Sciatic nerve (tissue), 2 donors: Measurements from ENCODE around the gene PLAC1. TPM values are rescaled to one million over a fixed set of nuclear protein-coding genes. Genes with fewer than 3 reads are reported as not detected.

Experiments
- ATAC-seq: fragments of 200-7000 bp; cut with Tn5 transposase; one replicate; pipeline ENCODE4 v1.9.1; 2020; ENCODE audit warnings: mild to moderate bottlenecking, moderate library complexity
- DNase-seq: peaks from one replicate; pipeline ENCODE4 v3.0.0-alpha.2; 2020; ENCODE audit warnings: low spot score
- intact Hi-C: fragments of 100-400 bp; cut with DNase I; formaldehyde crosslinking; loops from one replicate; pipeline ENCODE4 v1.14.2; 2022
- total RNA-seq: library from RNA; stranded (reverse); fragmentation: NEBNext Ultra II Directional; extraction: Animal tissue kit (Norgen Biotek cat#: 25700); gene quantifications from one replicate; pipeline ENCODE4 v1.2.1, GENCODE V29; 2021
- donor health status: DM: no; HTN: no; CAD: no.
- donor health status: DM: no; HTN: no; CAD: no.

Gene PLAC1
- total RNA-seq, 1 donor from 2014 or later: not detected

- intact Hi-C loops: no loop called here
- ATAC-seq (no peak), DNase-seq (no peak)
Observed at GRCh38 chrX:134602410-134602809, 55.9 kb downstream of the PLAC1 start.

GRCh38 chrX:134601240-134601765 is 57.0 kb downstream of the PLAC1 start:
- intact Hi-C loops: no loop called here
- DNase-seq (no peak), ATAC-seq (no peak)

- DNase-seq: no peak
- no peak for ATAC-seq
- intact Hi-C loops: no loop called here
Observed at GRCh38 chrX:134600714-134601113, 57.6 kb downstream of the PLAC1 start.

GRCh38 chrX:134599184-134599914 is 58.9 kb downstream of the PLAC1 start:
- intact Hi-C loops: no loop called here
- no peak for DNase-seq
- peak; percentile 82 for ATAC-seq

- DNase-seq (no peak), ATAC-seq (no peak)
- intact Hi-C loops: no loop called here
Observed at GRCh38 chrX:134592303-134592702, 66.0 kb downstream of the PLAC1 start.

- ATAC-seq (no peak), DNase-seq (no peak)
- intact Hi-C loops: no loop called here
Observed at GRCh38 chrX:134591502-134591901, 66.8 kb downstream of the PLAC1 start.

GRCh38 chrX:134588806-134589205 is 69.5 kb downstream of the PLAC1 start:
- no peak for ATAC-seq
- intact Hi-C loops: no loop called here

GRCh38 chrX:134580907-134581306 is 77.4 kb downstream of the PLAC1 start:
- ATAC-seq (no peak), DNase-seq (no peak)
- intact Hi-C loops: no loop called here

More at GRCh38 chrX:134588806-134589205, 69.5 kb downstream of the PLAC1 start:
- DNase-seq: no peak

- ATAC-seq (no peak), DNase-seq (no peak)
- intact Hi-C loops: no loop called here
Observed at GRCh38 chrX:134573683-134574035, 84.6 kb downstream of the PLAC1 start.

- intact Hi-C loops: no loop called here
- DNase-seq (no peak), ATAC-seq (no peak)
Observed at GRCh38 chrX:134572816-134573682, 85.2 kb downstream of the PLAC1 start.

- intact Hi-C loops: no loop called here
- ATAC-seq (no peak), DNase-seq (no peak)
Observed at GRCh38 chrX:134571796-134572195, 86.5 kb downstream of the PLAC1 start.

- DNase-seq (no peak), ATAC-seq (no peak)
- intact Hi-C loops: no loop called here
Observed at GRCh38 chrX:134570899-134571298, 87.4 kb downstream of the PLAC1 start.

- intact Hi-C loops: no loop called here
- DNase-seq (no peak), ATAC-seq (no peak)
Observed at GRCh38 chrX:134570509-134570846, 87.8 kb downstream of the PLAC1 start.

GRCh38 chrX:134569306-134569705 is 89.0 kb downstream of the PLAC1 start:
- DNase-seq: no peak
- ATAC-seq: no peak
- intact Hi-C loops: loop anchor here (5.0 kb wide), 1 partner anchor 723 kb away; no protein-coding TSS in a partner anchor

- no peak for ATAC-seq
- intact Hi-C loops: loop anchor here (5.0 kb wide), 1 partner anchor 724 kb away; no protein-coding TSS in a partner anchor
- DNase-seq: no peak
Observed at GRCh38 chrX:134568285-134569016, 89.8 kb downstream of the PLAC1 start.

- intact Hi-C loops: loop anchor here (5.0 kb wide), 1 partner anchor 726 kb away; no protein-coding TSS in a partner anchor
- ATAC-seq (no peak), DNase-seq (no peak)
Observed at GRCh38 chrX:134566506-134566905, 91.8 kb downstream of the PLAC1 start.

GRCh38 chrX:134562002-134562401 is 96.3 kb downstream of the PLAC1 start:
- ATAC-seq: no peak
- DNase-seq: no peak
- intact Hi-C loops: no loop called here

- ATAC-seq (no peak), DNase-seq (no peak)
- intact Hi-C loops: no loop called here
Observed at GRCh38 chrX:134558133-134558532, 100.1 kb downstream of the PLAC1 start.

- intact Hi-C loops: no loop called here
- no peak for DNase-seq
- ATAC-seq: no peak
Observed at GRCh38 chrX:134554291-134554690, 104.0 kb downstream of the PLAC1 start.
